Measurements from ENCODE around the gene HTR4. TPM values are rescaled to one million over a fixed set of nuclear protein-coding genes. Genes with fewer than 3 reads are reported as not detected.

Gene HTR4
- total RNA-seq, 1 donor from 2014 or later = not detected

GRCh38 chr5:148507648-148508047 is 146.7 kb downstream of the HTR4 start:
- Histone ChIP-seq H3K27me3 (no peaks in the 10 kb centered on the region), H3K4me2 (no peak overlapping the region), H2AFZ (replicated peaks) (no peak overlapping the region), H3K9me3 (ENCODE audit: low read depth) (no peaks in the 10 kb centered on the region), H3K4me1 (no peaks in the 10 kb centered on the region), H3K36me3 (no peaks in the 10 kb centered on the region), H3K79me2 (ENCODE audit: low read depth) (no peaks in the 10 kb centered on the region), H3K9ac (no peak overlapping the region), H3F3A (ENCODE audit: low read depth) (no peaks in the 10 kb centered on the region), H4K20me1 (ENCODE audit: low read depth) (no peaks in the 10 kb centered on the region), H3K4me3 (no peak overlapping the region), H3K27ac (no peak overlapping the region)
- no peak for DNase-seq (ENCODE audit: low spot score)
- Mint-ChIP-seq H3K27me3 (ENCODE audit: insufficient read depth, low read depth) (peaks cover 3% of the 10 kb centered on the region), H3K27ac (no peak overlapping the region), H3K36me3 (no peaks in the 10 kb centered on the region), H3K4me3 (no peak overlapping the region), H3K4me1 (no peaks in the 10 kb centered on the region), H3K9me3 (peaks cover 4% of the 10 kb centered on the region)
- TF ChIP-seq CTCF (IDR thresholded peaks at IDR 0.05) (no peak), EZH2 (IDR thresholded peaks at IDR 0.05) (no peak), EZH2phosphoT487 (IDR thresholded peaks at IDR 0.05) (no peak)

GRCh38 chr5:148499452-148499851 is 154.9 kb downstream of the HTR4 start:
- Histone ChIP-seq H3K4me3 (no peak overlapping the region), H3K9ac (no peak overlapping the region), H3K79me2 (ENCODE audit: low read depth) (no peaks in the 10 kb centered on the region), H3K4me2 (no peak overlapping the region), H3K27ac (no peak overlapping the region), H3K4me1 (no peaks in the 10 kb centered on the region), H3F3A (ENCODE audit: low read depth) (no peaks in the 10 kb centered on the region), H3K9me3 (ENCODE audit: low read depth) (no peaks in the 10 kb centered on the region), H3K36me3 (no peaks in the 10 kb centered on the region), H2AFZ (replicated peaks) (no peak overlapping the region), H3K27me3 (no peaks in the 10 kb centered on the region), H4K20me1 (ENCODE audit: low read depth) (no peaks in the 10 kb centered on the region)
- no peak for DNase-seq (ENCODE audit: low spot score)
- Mint-ChIP-seq H3K36me3 (no peaks in the 10 kb centered on the region), H3K4me1 (no peaks in the 10 kb centered on the region), H3K27me3 (ENCODE audit: insufficient read depth, low read depth) (peaks cover 2% of the 10 kb centered on the region), H3K9me3 (peaks cover 5% of the 10 kb centered on the region), H3K4me3 (no peak overlapping the region), H3K27ac (no peak overlapping the region)
- no peak for TF ChIP-seq EZH2 (IDR thresholded peaks at IDR 0.05)
- TF ChIP-seq CTCF (IDR thresholded peaks at IDR 0.05) = no peak
- TF ChIP-seq EZH2phosphoT487 (IDR thresholded peaks at IDR 0.05) = no peak

- Histone ChIP-seq H4K20me1 (ENCODE audit: low read depth) (no peaks in the 10 kb centered on the region), H3F3A (ENCODE audit: low read depth) (no peaks in the 10 kb centered on the region), H3K27ac (no peak overlapping the region), H3K4me1 (no peaks in the 10 kb centered on the region), H3K79me2 (ENCODE audit: low read depth) (no peaks in the 10 kb centered on the region), H3K4me3 (no peak overlapping the region), H3K27me3 (no peaks in the 10 kb centered on the region), H3K4me2 (no peak overlapping the region), H2AFZ (replicated peaks) (no peak overlapping the region), H3K9ac (no peak overlapping the region), H3K9me3 (ENCODE audit: low read depth) (no peaks in the 10 kb centered on the region), H3K36me3 (no peaks in the 10 kb centered on the region)
- H3K9me3 Mint-ChIP-seq = peaks cover 2% of the 10 kb centered on the region
- no peaks in the 10 kb centered on the region for H3K36me3 Mint-ChIP-seq
- H3K4me3 Mint-ChIP-seq = no peak overlapping the region
- peaks cover 2% of the 10 kb centered on the region for H3K27me3 Mint-ChIP-seq (ENCODE audit: insufficient read depth, low read depth)
- DNase-seq (ENCODE audit: low spot score) = no peak
- H3K27ac Mint-ChIP-seq = no peak overlapping the region
- H3K4me1 Mint-ChIP-seq = no peaks in the 10 kb centered on the region
- TF ChIP-seq EZH2 (IDR thresholded peaks at IDR 0.05) (no peak), CTCF (IDR thresholded peaks at IDR 0.05) (no peak), EZH2phosphoT487 (IDR thresholded peaks at IDR 0.05) (no peak)
These were observed 156.6 kb downstream of the HTR4 start for GRCh38 chr5:148497757-148498156.

Data from neural progenitor cell (in vitro differentiated cells).